Stimulated activated CD4-positive, alpha-beta T cell treated with anti-CD3 and anti-CD28 coated beads, Interleukin-4, amount 100 ng/mL, for 24 hours (primary cell): ENCODE results near the gene ARL14EPL.

Experiments
- DNase-seq: peaks from one replicate; pipeline ENCODE4 v3.0.0-alpha.2; 2020

ARL14EPL gene

GRCh38 chr5:116032094-116032517 lies at the start of gene ARL14EPL:
TSS of gene ARL14EPL (plus strand) at chr5:116032472. CDS start at chr5:116051466, 18,994 bp downstream.
- no peak for DNase-seq

GRCh38 chr5:115983519-115983918 lies 48.8 kb upstream of the ARL14EPL start:
- no peak for DNase-seq

GRCh38 chr5:115985802-115986757 lies 46.2 kb upstream of the ARL14EPL start:
- DNase-seq: no peak

GRCh38 chr5:115988002-115988401 lies 44.3 kb upstream of the ARL14EPL start:
- no peak for DNase-seq

- DNase-seq: no peak
These were observed 39.4 kb upstream of the ARL14EPL start for GRCh38 chr5:115992848-115993350.

GRCh38 chr5:115995351-115995750 lies 36.9 kb upstream of the ARL14EPL start:
- no peak for DNase-seq

GRCh38 chr5:116002116-116002906 lies 30.0 kb upstream of the ARL14EPL start:
- DNase-seq: no peak

- no peak for DNase-seq
These were observed 28.0 kb upstream of the ARL14EPL start for GRCh38 chr5:116004248-116004647.

GRCh38 chr5:116009806-116010205 lies 22.5 kb upstream of the ARL14EPL start:
- DNase-seq: no peak

- DNase-seq: no peak
These were observed 21.2 kb upstream of the ARL14EPL start for GRCh38 chr5:116011046-116011445.

- no peak for DNase-seq
These were observed 19.0 kb upstream of the ARL14EPL start for GRCh38 chr5:116013207-116013785.

- no peak for DNase-seq
These were observed 18.3 kb upstream of the ARL14EPL start for GRCh38 chr5:116013936-116014335.

- no peak for DNase-seq
These were observed 8.7 kb upstream of the ARL14EPL start for GRCh38 chr5:116023619-116024018.

GRCh38 chr5:116025866-116026265 lies 6.4 kb upstream of the ARL14EPL start:
- no peak for DNase-seq

GRCh38 chr5:116032991-116033390 lies 719 bp downstream of the ARL14EPL start:
- no peak for DNase-seq

GRCh38 chr5:116035123-116035522 lies 2.9 kb downstream of the ARL14EPL start:
- DNase-seq: no peak

GRCh38 chr5:116037236-116037822 lies 5.1 kb downstream of the ARL14EPL start:
- DNase-seq: no peak

- DNase-seq: no peak
These were observed 6.5 kb downstream of the ARL14EPL start for GRCh38 chr5:116038817-116039216.

- DNase-seq: no peak
These were observed 10.1 kb downstream of the ARL14EPL start for GRCh38 chr5:116042375-116042774.

GRCh38 chr5:116044073-116044472 lies 11.8 kb downstream of the ARL14EPL start:
- DNase-seq: no peak

GRCh38 chr5:116045821-116046220 lies 13.5 kb downstream of the ARL14EPL start:
- no peak for DNase-seq

- DNase-seq: no peak
These were observed 14.0 kb downstream of the ARL14EPL start for GRCh38 chr5:116046261-116046660.

GRCh38 chr5:116046823-116047222 lies 14.6 kb downstream of the ARL14EPL start:
- DNase-seq: no peak
